Activated gamma-delta T cell (primary cell): ENCODE results near the gene PADI2.

Experiments used
- DNase-seq: peaks from one replicate; lab custom pipeline; 2025; lab: John Stamatoyannopoulos, UW

Gene PADI2

GRCh38 chr1:17020502-17020901 lies 98.7 kb downstream of the PADI2 start:
- DNase-seq: no peak

- no peak for DNase-seq
Observed at GRCh38 chr1:17018849-17019248, 100.4 kb downstream of the PADI2 start.

- no peak for DNase-seq
Observed at GRCh38 chr1:17017435-17017834, 101.8 kb downstream of the PADI2 start.
